ENCODE results near the gene IBA57. TPM values are rescaled to one million over a fixed set of nuclear protein-coding genes. Genes with fewer than 3 reads are reported as not detected.

The IBA57 gene
- total RNA-seq, 1 donor from 2014 or later, result 55.6 TPM

- no peak overlapping the region for H3K4me3 ChIP-seq
- H3K36me3 ChIP-seq, result no peaks in the 10 kb centered on the region
- H3K9me3 ChIP-seq, result no peaks in the 10 kb centered on the region
- no peaks in the 10 kb centered on the region for H3K27me3 ChIP-seq
- H3K27ac ChIP-seq, result no peak overlapping the region
- intact Hi-C loops (cut with DNase I), result loop anchor here (5.0 to 10.0 kb wide), 2 partner anchors 67 to 195 kb away; partner anchors contain the start of gene TRIM11
- H3K4me1 ChIP-seq, result peaks cover 8 to 14% of the 10 kb centered on the region in 2 donors
- no peak for TF ChIP-seq CTCF (IDR thresholded peaks at IDR 0.05)
- DNase-seq (ENCODE audit: low spot score in 2 of 2), result no peak
Observed at GRCh38 chr1:228210076-228210651, 44.6 kb downstream of the IBA57 start.

- H3K9me3 ChIP-seq, result no peaks in the 10 kb centered on the region
- H3K36me3 ChIP-seq, result no peaks in the 10 kb centered on the region
- H3K4me3 ChIP-seq, result no peak overlapping the region
- TF ChIP-seq CTCF (IDR thresholded peaks at IDR 0.05), result no peak
- H3K27ac ChIP-seq, result no peak overlapping the region
- intact Hi-C loops (cut with DNase I), result loop anchor here (5.0 to 10.0 kb wide), 2 partner anchors 66 to 194 kb away; partner anchors contain the start of gene TRIM11
- peaks cover 8 to 14% of the 10 kb centered on the region in 2 donors for H3K4me1 ChIP-seq
- no peaks in the 10 kb centered on the region for H3K27me3 ChIP-seq
- DNase-seq (ENCODE audit: low spot score in 2 of 2), result no peak
Observed at GRCh38 chr1:228210712-228211530, 45.3 kb downstream of the IBA57 start.

- no peak for DNase-seq (ENCODE audit: low spot score in 2 of 2)
- no peak for TF ChIP-seq CTCF (IDR thresholded peaks at IDR 0.05)
- intact Hi-C loops (cut with DNase I), result loop anchor here (2.0 to 10.0 kb wide), 3 partner anchors 66 to 305 kb away; partner anchors contain the start of gene TRIM11
- H3K4me3 ChIP-seq, result no peak overlapping the region
- peaks cover 8 to 14% of the 10 kb centered on the region in 2 donors for H3K4me1 ChIP-seq
- H3K9me3 ChIP-seq, result no peaks in the 10 kb centered on the region
- no peaks in the 10 kb centered on the region for H3K27me3 ChIP-seq
- no peak overlapping the region for H3K27ac ChIP-seq
- H3K36me3 ChIP-seq, result no peaks in the 10 kb centered on the region
Observed at GRCh38 chr1:228211531-228212414, 46.2 kb downstream of the IBA57 start.

GRCh38 chr1:228212415-228212965 lies 46.9 kb downstream of the IBA57 start:
- H3K9me3 ChIP-seq, result no peaks in the 10 kb centered on the region
- intact Hi-C loops (cut with DNase I), result loop anchor here (2.0 to 10.0 kb wide), 3 partner anchors 65 to 304 kb away; partner anchors contain the start of gene TRIM11
- H3K27me3 ChIP-seq, result no peaks in the 10 kb centered on the region
- peaks cover 8 to 14% of the 10 kb centered on the region in 2 donors for H3K4me1 ChIP-seq
- no peak for DNase-seq (ENCODE audit: low spot score in 2 of 2)
- H3K4me3 ChIP-seq, result peak overlapping the region; percentile 48 to 73
- H3K36me3 ChIP-seq, result no peaks in the 10 kb centered on the region
- H3K27ac ChIP-seq, result no peak overlapping the region
- TF ChIP-seq CTCF (IDR thresholded peaks at IDR 0.05), result no peak
